HTR-8/SVneo (cell line): ENCODE data around the gene DEFB131B.
"Not testable (repeated sequence)": the region's sequence is repeated elsewhere in the genome, so short reads cannot be mapped to it uniquely, and the experiment has no call there.

Experiments used
- DNase-seq: peaks from one replicate; pipeline ENCODE4 v3.0.0; 2011; ENCODE audit warnings: low spot score, mixed read lengths; ENCODE audit not compliant: insufficient read length
- FAIRE-seq: peaks from 2 replicates; lab custom pipeline; 2011; peaks lifted over from hg19 to GRCh38; lab: Jason Lieb, UNC

Gene DEFB131B

GRCh38 chr11:71908218-71908617 is 30.0 kb downstream of the DEFB131B start:
- FAIRE-seq, result no peak

GRCh38 chr11:71910775-71911174 is 32.5 kb downstream of the DEFB131B start:
- FAIRE-seq, DNase-seq: not testable (repeated sequence)

More at GRCh38 chr11:71908218-71908617, 30.0 kb downstream of the DEFB131B start:
- DNase-seq, result no peak

- not testable (repeated sequence) for DNase-seq, FAIRE-seq
Measured at GRCh38 chr11:71911321-71911985, 33.2 kb downstream of the DEFB131B start.

GRCh38 chr11:71911986-71912340 is 33.7 kb downstream of the DEFB131B start:
- not testable (repeated sequence) for DNase-seq, FAIRE-seq

- DNase-seq (no peak), FAIRE-seq (no peak)
Measured at GRCh38 chr11:71913756-71914526, 35.7 kb downstream of the DEFB131B start.

- no peak for FAIRE-seq
- DNase-seq, result no peak
Measured at GRCh38 chr11:71914617-71915189, 36.5 kb downstream of the DEFB131B start.

- peak; percentile 28 for FAIRE-seq
- no peak for DNase-seq
Measured at GRCh38 chr11:71917646-71918140, 39.4 kb downstream of the DEFB131B start.

- FAIRE-seq, result peak; percentile 90
Measured at GRCh38 chr11:71927820-71928736, 49.8 kb downstream of the DEFB131B start, which contains the start of gene XNDC1N. Gene XNDC1N, minus strand, starts transcription at chr11:71928594. Its CDS starts 5,241 bp downstream, at chr11:71923353.

GRCh38 chr11:71928737-71929443 is 50.6 kb downstream of the DEFB131B start, which contains the start of gene RNF121:
Gene RNF121, plus strand, starts transcription at chr11:71929046. Its CDS starts 16 bp downstream, at chr11:71929062.
- FAIRE-seq, result peak; percentile 98

More at GRCh38 chr11:71927820-71928736, 49.8 kb downstream of the DEFB131B start, which contains the start of gene XNDC1N:
- DNase-seq, result peak; percentile 94

GRCh38 chr11:71929491-71929890 is 51.2 kb downstream of the DEFB131B start:
- no peak for FAIRE-seq
- no peak for DNase-seq

More at GRCh38 chr11:71928737-71929443, 50.6 kb downstream of the DEFB131B start, which contains the start of gene RNF121:
- DNase-seq, result peak; percentile 97

GRCh38 chr11:71930556-71931244 is 52.4 kb downstream of the DEFB131B start:
- FAIRE-seq, result no peak

GRCh38 chr11:71931245-71931602 is 53.0 kb downstream of the DEFB131B start:
- no peak for DNase-seq
- no peak for FAIRE-seq

More at GRCh38 chr11:71930556-71931244, 52.4 kb downstream of the DEFB131B start:
- no peak for DNase-seq

- FAIRE-seq (no peak), DNase-seq (no peak)
Measured at GRCh38 chr11:71933141-71933933, 55.1 kb downstream of the DEFB131B start.
